Ovary (tissue), 9 donors: ENCODE measurements around the gene NCSTN. TPM values are rescaled to one million over a fixed set of nuclear protein-coding genes. Genes with fewer than 3 reads are reported as not detected.

ENCODE experiments used
- DNase-seq, 5 donors: peaks; one replicate each; pipeline ENCODE4 v3.0.0-alpha.2; 2019 to 2020
- H3K27ac ChIP-seq, 2 donors: fragments of 200-600 bp; one replicate each; pipeline versions ENCODE4 v1.5.1 to v1.8.0; 2019 to 2022
- H3K27me3 ChIP-seq: fragments of 200-600 bp; one replicate; pipeline ENCODE4 v1.8.0; 2022
- H3K36me3 ChIP-seq: fragments of 200-600 bp; sonication (generic); one replicate; pipeline ENCODE4 v1.5.1; 2019
- H3K4me1 ChIP-seq: one replicate; pipeline ENCODE4 v1.8.1; 2013; ENCODE audit warnings: mild to moderate bottlenecking, moderate library complexity; ENCODE audit not compliant: insufficient read depth
- H3K4me3 ChIP-seq: fragments of 200-600 bp; sonication (generic); one replicate; pipeline ENCODE4 v1.5.1; 2017
- H3K9me3 ChIP-seq, 2 donors: fragments of 200-600 bp in 1 of 2; sonication (generic) in 1 of 2; one replicate each; pipeline versions ENCODE4 v1.5.1 to v1.8.1; 2013 to 2019; ENCODE audit warnings: mild to moderate bottlenecking in 1 of 2, moderate library complexity in 1 of 2
- EP300 ChIP-seq: sonication (generic); formaldehyde crosslinking; IDR thresholded peaks from one replicate; pipeline ENCODE4 v1.6.1; 2017; ENCODE audit warnings: antibody characterized with exemption
- POLR2A ChIP-seq: fragments of 450-650 bp; IDR thresholded peaks from one replicate; pipeline ENCODE4 v1.6.1; 2017; ENCODE audit warnings: antibody characterized with exemption, mild to moderate bottlenecking, moderate library complexity
- WGBS, 3 donors: extraction: QIAGEN DNeasy Blood & Tissue Kit in 1 of 3; methylation state at CpG; one replicate each; pipeline versions ENCODE4 v1.1.5 to v1.1.7; 2013 to 2017; 5-methylcytosine and 5-hydroxymethylcytosine counted together
- intact Hi-C, 4 donors: fragments of 100-400 bp; cut with DNase I; formaldehyde crosslinking; loops; one replicate each; pipeline versions ENCODE4 v1.11.0 to v1.15.1; 2022 to 2023
- polyA plus RNA-seq, 2 donors: library from polyadenylated mRNA; stranded (reverse); fragments of 200-250 nt in 1 of 2; fragments of 350-450 nt in 1 of 2; fragmentation: Illumina TruSeq in 1 of 2; extraction: RNeasy Lipid Tissue Mini Kit (QIAGEN cat#74804) in 1 of 2; gene quantifications; one replicate each; pipeline ENCODE4 v1.2.3, GENCODE V29; 2013 to 2014
- total RNA-seq, 7 donors: library from RNA; depleted of rRNA in 2 of 7; stranded (reverse); fragments of >200 nt in 2 of 7; fragmentation: NEBNext Ultra II Directional in 3 of 7; extraction: Animal tissue kit (Norgen Biotek cat#: 25700) in 3 of 7; gene quantifications; one replicate each; pipeline versions ENCODE4 v1.1.0 to v1.2.4, GENCODE V29; 2016 to 2023
- TF ChIP-seq, protein P1 (sequence below), 3 donors: fragments of 450-650 bp in 2 of 3; fragments of 200-600 bp in 1 of 3; IDR thresholded peaks; one replicate each; pipeline versions ENCODE4 v1.5.1 to v1.8.0; 2016 to 2022; ENCODE audit warnings: antibody characterized with exemption in 3 of 3, mild to moderate bottlenecking in 1 of 3
- donor health status: DM: no; HTN: no; CAD: no; lungs with moderate emphysema.
- donor health status: DM: no; HTN: no; CAD: no.
- donor health status: Bipolar disorder and iron deficiency.
- donor health status: DM: yes; HTN: yes; CAD: no.
- donor health status: DM: no; HTN: no; CAD: no.
- donor health status: DM: yes; HTN: yes; CAD: no.

The NCSTN gene
- total and polyA plus RNA-seq, 9 donors: 35.2 to 234 (median 58.1) TPM

DNA sequence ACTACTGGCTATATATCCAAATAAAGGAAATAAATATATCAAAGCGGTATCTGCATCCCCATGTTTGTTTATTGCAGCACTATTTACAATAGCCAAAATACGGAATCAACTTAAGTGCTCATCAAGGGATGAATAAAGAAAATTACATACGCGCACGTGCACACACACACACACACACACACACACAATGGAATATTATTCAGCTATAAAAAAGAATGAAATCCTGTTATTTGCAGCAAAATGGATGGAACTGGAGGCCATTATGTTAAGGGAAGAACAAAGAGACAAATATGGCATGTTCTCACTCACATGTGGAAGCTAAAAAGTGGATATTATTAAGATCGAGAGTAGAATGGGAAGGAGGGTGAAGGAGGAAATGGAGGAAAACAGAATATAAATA, 20.4 kb upstream of the NCSTN start:
- Histone ChIP-seq H3K4me3 (no peak overlapping the region), H3K27me3 (no peaks in the 10 kb centered on the region), H3K9me3 (no peaks in the 10 kb centered on the region), H3K27ac (no peak overlapping the region), H3K4me1 (no peaks in the 10 kb centered on the region), H3K36me3 (no peaks in the 10 kb centered on the region)
- intact Hi-C loops: no loop called here
- TF ChIP-seq, protein P1, sequence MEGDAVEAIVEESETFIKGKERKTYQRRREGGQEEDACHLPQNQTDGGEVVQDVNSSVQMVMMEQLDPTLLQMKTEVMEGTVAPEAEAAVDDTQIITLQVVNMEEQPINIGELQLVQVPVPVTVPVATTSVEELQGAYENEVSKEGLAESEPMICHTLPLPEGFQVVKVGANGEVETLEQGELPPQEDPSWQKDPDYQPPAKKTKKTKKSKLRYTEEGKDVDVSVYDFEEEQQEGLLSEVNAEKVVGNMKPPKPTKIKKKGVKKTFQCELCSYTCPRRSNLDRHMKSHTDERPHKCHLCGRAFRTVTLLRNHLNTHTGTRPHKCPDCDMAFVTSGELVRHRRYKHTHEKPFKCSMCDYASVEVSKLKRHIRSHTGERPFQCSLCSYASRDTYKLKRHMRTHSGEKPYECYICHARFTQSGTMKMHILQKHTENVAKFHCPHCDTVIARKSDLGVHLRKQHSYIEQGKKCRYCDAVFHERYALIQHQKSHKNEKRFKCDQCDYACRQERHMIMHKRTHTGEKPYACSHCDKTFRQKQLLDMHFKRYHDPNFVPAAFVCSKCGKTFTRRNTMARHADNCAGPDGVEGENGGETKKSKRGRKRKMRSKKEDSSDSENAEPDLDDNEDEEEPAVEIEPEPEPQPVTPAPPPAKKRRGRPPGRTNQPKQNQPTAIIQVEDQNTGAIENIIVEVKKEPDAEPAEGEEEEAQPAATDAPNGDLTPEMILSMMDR (IDR thresholded peaks at IDR 0.05): no peak
- no peak for TF ChIP-seq EP300
- no peak for TF ChIP-seq POLR2A
- DNase-seq: no peak
- WGBS, 3 donors: 95 to 97% (median 95%) methylated on average over 6 of the region's 6 CpGs

DNA sequence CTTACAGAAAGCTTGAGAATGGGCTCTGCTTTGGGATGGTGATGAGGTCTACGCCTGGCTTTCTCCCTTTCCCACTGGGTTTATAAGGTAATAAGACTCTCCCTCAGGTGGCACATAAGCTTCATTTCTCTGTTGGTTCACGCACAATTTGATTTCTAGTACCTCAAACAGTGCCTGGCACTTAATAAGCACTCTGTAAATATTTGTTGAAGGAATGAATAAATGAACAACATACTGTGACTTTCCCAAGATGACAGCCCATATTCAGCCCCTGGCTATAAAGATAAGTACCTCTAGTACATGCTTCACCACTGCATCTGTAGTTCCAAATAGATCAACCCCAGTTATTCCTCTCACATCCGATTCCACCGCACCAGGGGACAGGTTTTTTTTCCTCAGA, 17.9 kb upstream of the NCSTN start:
- Histone ChIP-seq H3K4me3 (no peak overlapping the region), H3K4me1 (no peaks in the 10 kb centered on the region), H3K9me3 (no peaks in the 10 kb centered on the region), H3K36me3 (no peaks in the 10 kb centered on the region), H3K27me3 (no peaks in the 10 kb centered on the region), H3K27ac (no peak overlapping the region)
- intact Hi-C loops: no loop called here
- 91 to 96% (median 93%) methylated on average over 4 of the region's 4 CpGs for WGBS, 3 donors
- DNase-seq: no peak
- TF ChIP-seq, protein P1 (IDR thresholded peaks at IDR 0.05): no peak
- TF ChIP-seq EP300: no peak
- no peak for TF ChIP-seq POLR2A

DNA sequence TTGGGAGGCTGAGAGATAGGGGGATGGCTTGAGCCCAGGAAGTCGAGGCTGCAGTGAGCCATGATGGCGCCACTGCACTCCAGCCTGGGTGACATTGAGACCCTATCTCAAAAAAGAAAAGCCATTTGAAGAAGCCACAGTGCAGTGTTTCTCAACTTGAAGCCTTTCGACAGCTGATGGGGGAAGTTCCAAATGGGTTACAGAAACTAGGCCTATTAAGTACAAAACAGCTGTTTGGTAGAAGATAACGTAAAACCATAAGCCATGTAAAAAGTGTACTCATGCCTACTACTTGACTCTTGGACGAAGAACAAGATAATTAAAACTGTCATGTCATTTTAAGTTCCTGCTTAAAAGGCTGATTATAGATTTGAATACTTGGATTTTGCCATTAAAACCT, 16.8 kb upstream of the NCSTN start:
- intact Hi-C loops: no loop called here
- H3K36me3 ChIP-seq: no peaks in the 10 kb centered on the region
- H3K27me3 ChIP-seq: no peaks in the 10 kb centered on the region
- 84 to 91% (median 87%) methylated on average over 5 of the region's 5 CpGs for WGBS, 3 donors
- no peaks in the 10 kb centered on the region for H3K9me3 ChIP-seq
- no peaks in the 10 kb centered on the region for H3K4me1 ChIP-seq
- DNase-seq: no peak
- H3K27ac ChIP-seq: no peak overlapping the region
- H3K4me3 ChIP-seq: no peak overlapping the region
- TF ChIP-seq POLR2A (no peak), EP300 (no peak)
- TF ChIP-seq, protein P1 (IDR thresholded peaks at IDR 0.05): no peak

DNA sequence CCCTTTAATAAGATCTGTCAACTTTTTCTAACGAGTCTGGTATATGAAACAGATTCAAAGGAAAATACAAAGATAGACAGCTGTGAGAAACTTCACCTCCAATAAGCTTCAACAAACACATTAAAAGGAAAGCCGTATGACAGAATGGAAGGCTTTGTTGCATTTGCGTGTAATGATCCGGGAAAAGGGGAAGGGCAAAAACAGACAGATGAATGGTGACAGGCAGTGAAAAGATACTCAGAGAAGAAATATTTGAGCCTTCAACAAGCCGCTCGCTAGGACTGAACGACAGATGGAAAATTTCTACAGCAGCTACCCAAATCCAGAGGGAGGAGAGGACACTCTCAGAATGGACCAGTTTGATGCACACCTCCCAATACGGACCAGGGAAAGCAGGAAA, 15.0 kb upstream of the NCSTN start:
- H3K4me3 ChIP-seq: no peak overlapping the region
- intact Hi-C loops: no loop called here
- H3K27me3 ChIP-seq: no peaks in the 10 kb centered on the region
- H3K4me1 ChIP-seq: no peaks in the 10 kb centered on the region
- H3K36me3 ChIP-seq: no peaks in the 10 kb centered on the region
- no peak overlapping the region for H3K27ac ChIP-seq
- DNase-seq: no peak
- H3K9me3 ChIP-seq: no peaks in the 10 kb centered on the region
- 71 to 75% (median 71%) methylated on average over 8 of the region's 8 CpGs for WGBS, 3 donors
- no peak for TF ChIP-seq POLR2A
- TF ChIP-seq, protein P1 (IDR thresholded peaks at IDR 0.05): no peak
- no peak for TF ChIP-seq EP300

DNA sequence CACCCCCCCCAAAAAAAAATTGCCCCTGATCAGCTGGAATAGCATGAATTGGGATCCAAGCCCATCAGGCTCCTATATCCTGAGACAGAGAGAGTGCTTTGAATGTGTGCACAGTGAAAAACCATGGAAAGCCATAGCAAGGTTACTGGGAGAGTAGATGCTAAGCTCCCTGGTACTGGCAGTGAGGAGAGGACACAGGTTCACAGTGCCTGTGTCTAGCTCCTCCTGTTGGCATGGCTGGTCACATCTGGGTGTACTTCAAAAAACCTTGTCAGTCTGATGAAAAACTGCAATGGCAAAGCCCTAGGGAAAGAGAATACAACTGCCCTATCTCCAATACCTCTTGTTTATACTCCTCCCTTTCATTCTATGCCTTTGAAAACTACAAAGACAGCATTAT, 13.1 kb upstream of the NCSTN start:
- H3K36me3 ChIP-seq: no peaks in the 10 kb centered on the region
- no peak for TF ChIP-seq EP300
- no peak for TF ChIP-seq POLR2A
- TF ChIP-seq, protein P1 (IDR thresholded peaks at IDR 0.05): no peak
- DNase-seq: no peak

More for the DNA sequence above, 13.1 kb upstream of the NCSTN start:
- Histone ChIP-seq H3K27ac (no peak overlapping the region), H3K9me3 (no peaks in the 10 kb centered on the region), H3K4me1 (no peaks in the 10 kb centered on the region), H3K4me3 (no peak overlapping the region), H3K27me3 (no peaks in the 10 kb centered on the region)
- intact Hi-C loops: no loop called here
